ENCODE data around the gene MTARC1. TPM values are rescaled to one million over a fixed set of nuclear protein-coding genes. Genes with fewer than 3 reads are reported as not detected.

MTARC1 gene
- 9.4 and 10.9 TPM in 2 replicates for total RNA-seq (2014; rRNA removed; shearing (Covaris generic))
- polyA plus RNA-seq (2014; cell fraction: nucleus; rRNA removed) = 15.0 and 16.8 TPM in 2 replicates

DNA sequence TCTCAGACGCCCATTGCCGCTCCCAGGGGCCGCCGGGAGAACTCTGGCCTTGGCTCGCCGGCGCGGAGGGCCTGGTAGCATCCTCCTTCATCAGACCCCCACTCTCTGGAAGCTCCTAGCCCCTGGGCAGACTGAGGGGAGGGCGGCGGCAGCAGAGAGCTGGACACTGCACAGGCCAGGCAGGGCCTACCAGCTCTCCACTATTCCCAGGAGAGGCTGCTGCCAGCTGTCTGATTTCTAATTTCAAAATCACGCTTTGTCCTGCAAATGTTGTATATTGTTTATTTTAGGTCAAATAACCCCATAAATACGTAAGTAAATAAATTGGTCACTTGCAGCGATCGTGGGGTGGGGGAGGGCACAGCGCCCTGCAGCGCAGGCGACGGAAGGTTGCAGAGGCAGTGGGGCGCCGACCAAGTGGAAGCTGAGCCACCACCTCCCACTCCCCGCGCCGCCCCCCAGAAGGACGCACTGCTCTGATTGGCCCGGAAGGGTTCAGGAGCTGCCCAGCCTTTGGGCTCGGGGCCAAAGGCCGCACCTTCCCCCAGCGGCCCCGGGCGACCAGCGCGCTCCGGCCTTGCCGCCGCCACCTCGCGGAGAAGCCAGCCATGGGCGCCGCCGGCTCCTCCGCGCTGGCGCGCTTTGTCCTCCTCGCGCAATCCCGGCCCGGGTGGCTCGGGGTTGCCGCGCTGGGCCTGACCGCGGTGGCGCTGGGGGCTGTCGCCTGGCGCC lies at the start of gene MTARC1:
Gene MTARC1, plus strand, starts transcription at position 577 of the 732 bp plus-strand sequence. Its CDS starts 32 bp downstream, at position 609.
- peak; percentile 54 for DNase-seq (ENCODE audit: extremely low read depth, low read depth)

DNA sequence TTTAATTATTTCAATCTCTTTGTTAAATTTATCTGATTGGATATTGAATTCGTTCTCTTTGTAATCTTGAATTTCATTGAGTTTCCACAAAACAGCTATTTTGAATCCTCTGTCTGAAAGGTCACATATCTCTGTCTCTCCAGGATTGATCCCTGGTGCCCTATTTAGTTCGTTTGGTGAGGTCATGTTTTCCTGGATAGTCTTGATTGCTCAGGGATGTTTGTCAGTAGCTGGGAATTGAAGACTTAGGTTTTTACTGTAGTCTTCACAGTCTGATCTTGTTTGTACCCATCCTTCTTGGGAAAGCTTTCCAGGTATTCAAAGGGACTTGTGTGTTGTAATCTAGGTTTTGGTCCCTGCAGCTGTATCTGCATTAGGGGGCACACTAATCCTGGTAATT lies 45.4 kb upstream of the MTARC1 start:
- no peak for DNase-seq (ENCODE audit: extremely low read depth, low read depth)

DNA sequence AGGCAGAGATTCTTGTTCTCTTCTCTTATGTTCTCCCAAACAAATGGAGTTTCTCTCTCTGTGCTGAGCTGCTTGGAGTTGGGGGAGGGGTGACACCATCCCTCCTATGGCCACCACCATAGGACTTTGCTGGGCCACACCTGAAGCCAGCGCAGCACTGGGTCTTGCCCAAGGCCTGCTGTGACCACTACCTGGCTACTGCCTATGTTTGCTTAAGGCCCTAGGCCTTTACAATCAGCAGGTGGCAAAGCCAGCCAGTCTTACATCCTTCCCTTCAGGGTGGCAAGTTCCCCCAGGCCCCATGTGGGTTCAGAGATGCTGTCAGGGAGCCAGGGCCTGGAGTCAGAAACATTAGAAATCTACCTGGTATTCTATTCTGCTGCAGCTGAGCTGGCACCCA lies 44.9 kb upstream of the MTARC1 start:
- DNase-seq (ENCODE audit: extremely low read depth, low read depth) = no peak

DNA sequence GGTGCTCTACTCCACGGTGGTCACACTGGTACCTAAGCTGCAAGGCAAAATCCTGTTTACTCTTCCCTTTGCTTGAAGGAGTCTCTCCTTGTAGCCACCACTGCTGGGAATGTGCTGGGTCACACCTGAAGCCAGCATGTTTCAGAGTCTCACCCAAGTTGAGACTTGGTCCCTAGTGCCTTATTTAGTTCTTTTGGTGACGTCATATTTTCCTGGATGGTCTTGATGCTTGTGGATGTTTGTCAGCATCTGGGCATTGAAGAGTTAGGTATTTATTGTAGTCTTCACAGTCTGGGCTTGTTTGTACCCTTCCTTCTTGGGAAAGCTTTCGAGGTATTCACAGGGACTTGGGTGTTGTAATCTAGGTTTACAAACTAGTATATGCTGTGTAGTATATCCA lies 44.2 kb upstream of the MTARC1 start:
- no peak for DNase-seq (ENCODE audit: extremely low read depth, low read depth)

DNA sequence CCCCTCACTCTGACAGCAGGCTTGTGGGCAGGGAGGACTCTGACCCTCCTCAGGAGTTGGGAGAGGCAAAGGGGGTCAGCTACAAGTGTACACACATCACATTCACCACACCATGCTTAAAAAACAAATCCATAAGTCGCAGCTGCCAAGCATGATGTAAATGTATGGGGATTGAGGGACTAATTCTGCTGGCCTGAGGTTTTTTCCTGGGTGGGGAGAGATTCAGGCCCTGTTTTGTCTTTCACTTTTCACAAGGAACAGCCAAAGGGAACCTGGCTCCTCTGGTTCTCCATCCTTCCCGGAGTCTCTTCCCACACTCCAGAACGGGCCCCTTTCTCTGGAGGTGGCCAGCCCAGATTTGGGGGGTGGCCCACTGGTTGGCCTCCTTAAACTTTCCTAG lies 39.9 kb upstream of the MTARC1 start:
- no peak for DNase-seq (ENCODE audit: extremely low read depth, low read depth)

DNA sequence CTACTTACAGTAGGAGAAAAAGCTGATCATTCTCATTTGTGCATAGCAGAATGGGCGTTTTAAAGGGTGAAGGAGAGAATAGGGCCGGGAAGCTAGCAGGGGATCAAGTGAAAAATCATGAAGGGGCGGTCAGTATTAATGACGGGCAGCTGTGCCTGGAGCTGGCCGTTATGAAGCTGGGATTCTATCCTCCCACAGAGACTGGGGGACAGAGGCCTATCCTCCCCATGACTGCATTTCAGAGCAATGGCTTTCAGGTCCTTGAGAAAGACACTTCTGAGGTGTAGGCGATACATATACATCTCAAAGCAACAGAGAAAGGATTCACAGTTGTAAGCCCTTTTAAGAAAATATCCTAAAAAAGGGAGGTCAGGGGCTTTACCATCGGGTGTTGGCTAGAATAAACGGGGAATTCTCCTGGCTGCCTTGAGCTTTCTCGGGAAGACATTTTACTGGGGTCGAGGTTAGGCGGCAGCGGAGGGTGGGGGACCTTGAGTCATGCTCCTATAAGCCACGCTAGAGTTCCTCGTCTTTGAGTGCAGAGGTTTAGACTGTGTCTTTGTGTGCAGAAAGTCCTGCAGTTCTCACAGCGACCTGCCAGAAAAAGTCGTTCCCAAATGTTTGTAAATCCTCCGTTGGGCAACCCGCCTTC lies 39.1 kb upstream of the MTARC1 start:
- no peak for DNase-seq (ENCODE audit: extremely low read depth, low read depth)

DNA sequence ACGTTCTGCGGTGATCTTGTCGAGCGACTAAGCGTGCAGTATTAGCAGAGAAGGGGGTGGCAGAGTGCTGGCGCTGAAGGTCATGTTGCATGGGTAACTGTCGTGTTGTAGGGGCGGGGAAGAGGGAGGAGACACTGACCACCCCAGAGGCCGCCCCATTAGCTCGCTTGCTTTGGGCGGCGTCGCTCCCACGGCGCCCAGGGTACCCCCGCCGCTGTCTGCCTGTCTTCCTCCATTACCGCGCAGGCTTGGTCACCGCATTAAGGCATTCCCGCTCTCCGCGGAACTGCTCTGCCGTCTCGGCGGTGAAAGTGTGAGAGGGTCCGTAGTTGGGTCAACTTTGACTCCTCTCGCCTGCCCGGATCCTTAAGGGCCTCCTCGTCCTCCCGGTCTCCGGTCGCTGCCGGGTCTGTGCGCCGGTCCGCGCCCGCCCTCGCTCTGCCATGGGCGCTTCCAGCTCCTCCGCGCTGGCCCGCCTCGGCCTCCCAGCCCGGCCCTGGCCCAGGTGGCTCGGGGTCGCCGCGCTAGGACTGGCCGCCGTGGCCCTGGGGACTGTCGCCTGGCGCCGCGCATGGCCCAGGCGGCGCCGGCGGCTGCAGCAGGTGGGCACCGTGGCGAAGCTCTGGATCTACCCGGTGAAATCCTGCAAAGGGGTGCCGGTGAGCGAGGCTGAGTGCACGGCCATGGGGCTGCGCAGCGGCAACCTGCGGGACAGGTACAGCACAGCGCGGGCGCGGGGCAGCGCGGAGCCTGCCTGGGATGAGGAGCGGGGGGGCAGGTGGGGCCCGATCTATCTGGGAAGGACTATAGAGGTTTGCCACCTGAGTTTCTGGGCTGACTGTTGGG lies 38.4 kb upstream of the MTARC1 start, which contains the start of gene MTARC2:
Gene MTARC2, plus strand, starts transcription at position 234 of the 846 bp plus-strand sequence. Its CDS starts 210 bp downstream, at position 444.
- DNase-seq (ENCODE audit: extremely low read depth, low read depth) = peak; percentile 85

DNA sequence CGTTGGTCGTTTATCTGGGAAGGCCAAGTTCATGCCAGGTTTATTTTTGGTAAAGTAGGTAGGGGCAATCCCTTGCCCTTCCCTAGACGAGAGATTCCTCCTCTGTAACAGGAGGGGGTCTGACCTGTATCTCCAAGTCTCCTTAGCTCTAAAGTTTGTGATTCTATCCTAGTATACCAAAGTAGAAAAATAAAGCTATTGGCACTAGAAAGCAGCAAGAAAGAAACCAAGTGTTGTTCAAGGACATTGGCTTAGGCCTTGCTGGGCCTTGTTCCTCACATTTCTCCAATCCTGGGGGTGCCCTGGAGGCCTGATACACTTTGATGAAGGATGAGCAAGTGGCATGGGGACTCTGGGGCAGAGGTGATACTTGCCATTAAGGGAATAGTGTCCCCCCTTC lies 37.8 kb upstream of the MTARC1 start:
- DNase-seq (ENCODE audit: extremely low read depth, low read depth) = no peak

DNA sequence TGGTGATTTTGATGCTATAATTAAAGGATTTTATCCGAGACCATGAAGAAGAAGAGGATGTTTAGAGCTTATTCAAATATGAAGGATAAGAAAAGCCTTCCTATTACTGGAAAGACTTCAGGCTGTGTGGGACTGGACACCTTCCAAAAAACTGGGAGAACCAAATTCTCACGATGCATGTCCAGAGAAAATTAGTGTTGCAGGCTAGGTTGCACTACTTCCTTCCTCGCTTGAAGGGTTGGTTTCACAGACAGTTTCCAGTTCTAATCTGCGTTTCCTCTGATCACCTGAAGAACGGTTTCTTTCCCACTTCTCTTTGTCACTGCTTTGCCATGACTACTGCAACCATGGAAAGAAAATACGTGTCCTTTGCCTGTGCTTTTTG lies 36.6 kb upstream of the MTARC1 start:
- DNase-seq (ENCODE audit: extremely low read depth, low read depth) = no peak

DNA sequence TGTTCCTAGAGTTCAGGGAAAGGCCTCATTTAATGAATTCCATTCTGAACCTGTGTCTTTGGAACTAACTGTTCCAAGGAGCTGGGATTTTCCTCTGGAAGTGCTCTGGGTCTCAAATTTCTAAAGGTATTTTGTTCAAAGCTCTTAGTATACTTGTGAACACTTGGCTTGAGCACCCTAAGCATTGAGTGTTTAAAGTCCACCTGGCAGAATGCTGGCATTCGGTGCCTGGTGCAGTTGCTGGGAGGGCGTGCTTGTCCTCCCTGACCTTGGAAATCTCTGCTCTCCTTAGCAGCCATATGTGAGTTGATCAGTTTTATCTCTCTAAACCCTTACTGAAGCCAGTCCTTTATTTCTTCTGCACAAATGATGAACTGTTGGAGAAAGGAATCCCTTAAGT lies 35.6 kb upstream of the MTARC1 start:
- DNase-seq (ENCODE audit: extremely low read depth, low read depth) = no peak

DNA sequence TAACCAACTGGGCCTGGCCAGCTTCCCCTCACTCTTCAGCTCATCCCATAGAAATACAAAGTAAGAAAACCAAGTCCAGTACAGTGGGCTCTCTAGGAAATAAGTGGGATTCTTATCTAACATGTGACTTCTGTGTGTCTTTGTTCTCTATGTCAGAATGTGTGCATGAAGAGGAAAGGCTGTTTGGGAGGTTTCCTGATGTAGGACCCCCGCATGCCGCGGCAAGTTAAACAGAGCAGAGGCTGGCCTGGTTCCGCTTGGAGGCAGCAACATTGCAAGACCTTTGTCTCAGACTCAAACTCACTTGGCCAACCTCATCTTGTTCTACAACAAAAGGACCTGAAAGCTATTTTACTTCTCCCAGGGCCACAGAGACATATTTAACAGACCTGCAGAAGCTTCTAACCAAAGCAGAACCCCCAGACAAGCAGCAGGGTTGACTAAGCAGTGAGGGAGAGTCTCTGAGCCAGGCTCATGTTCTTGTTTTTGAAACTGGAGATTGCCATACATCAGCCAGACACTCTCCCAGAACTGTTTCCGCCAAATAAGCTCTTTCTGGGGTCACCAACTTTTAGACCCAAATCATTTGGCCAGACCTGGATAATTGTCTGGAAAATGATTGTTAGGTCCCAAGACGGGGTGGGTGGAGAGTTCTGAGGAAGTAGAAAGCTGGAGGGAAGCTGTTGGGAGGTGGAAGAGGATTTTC lies 32.3 kb upstream of the MTARC1 start:
- no peak for DNase-seq (ENCODE audit: extremely low read depth, low read depth)

DNA sequence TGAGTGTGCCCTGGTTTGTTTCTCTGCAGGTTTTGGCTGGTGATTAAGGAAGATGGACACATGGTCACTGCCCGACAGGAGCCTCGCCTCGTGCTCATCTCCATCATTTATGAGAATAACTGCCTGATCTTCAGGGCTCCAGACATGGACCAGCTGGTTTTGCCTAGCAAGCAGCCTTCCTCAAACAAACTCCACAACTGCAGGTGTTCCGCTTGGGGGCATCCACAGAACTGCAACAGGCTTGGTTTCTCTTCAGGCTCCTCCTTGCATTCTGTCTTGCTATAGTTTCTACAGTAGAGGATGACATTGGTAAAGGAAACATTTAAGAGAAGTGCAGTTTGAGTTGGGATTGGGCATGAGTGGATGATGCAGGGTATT lies 31.8 kb upstream of the MTARC1 start:
- no peak for DNase-seq (ENCODE audit: extremely low read depth, low read depth)

DNA sequence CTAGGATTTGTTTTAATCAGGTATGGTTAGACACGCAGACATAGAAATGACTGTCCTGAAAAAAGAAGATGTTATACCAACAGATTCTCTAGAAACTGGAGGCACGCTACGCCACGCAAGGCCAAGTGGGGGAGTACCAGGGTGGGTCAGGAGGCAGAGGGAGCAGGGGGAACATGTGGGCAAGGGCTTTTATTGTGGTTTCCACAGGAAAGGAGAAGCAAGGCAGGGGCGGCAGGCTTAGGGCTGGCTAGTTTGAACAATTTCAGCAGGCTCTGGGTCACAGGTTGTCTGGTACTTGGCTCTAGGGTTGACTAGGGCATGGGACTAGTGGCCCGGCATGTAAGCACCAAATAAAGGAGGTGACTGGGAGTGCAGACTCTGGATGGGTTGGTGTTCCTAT lies 31.4 kb upstream of the MTARC1 start:
- no peak for DNase-seq (ENCODE audit: extremely low read depth, low read depth)

DNA sequence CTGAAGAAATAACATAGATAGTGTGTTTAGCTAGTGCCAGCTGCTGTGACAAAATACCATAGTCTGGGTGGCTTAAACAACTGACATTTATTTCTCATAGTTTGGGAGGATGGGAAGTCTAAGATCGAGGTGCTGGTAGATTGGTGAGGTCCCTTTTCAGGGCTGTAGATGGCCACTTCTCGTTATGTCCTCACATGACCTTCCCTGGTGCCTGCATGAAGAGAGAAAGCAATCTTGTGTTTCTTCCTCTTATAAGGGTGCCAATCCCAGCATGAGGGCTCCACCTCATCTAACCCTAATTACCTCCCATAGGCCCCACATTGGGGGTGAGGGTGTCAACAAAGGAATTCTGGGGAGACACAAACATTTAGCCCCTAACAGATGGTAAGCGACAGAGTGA lies 29.3 kb upstream of the MTARC1 start:
- no peak for DNase-seq (ENCODE audit: extremely low read depth, low read depth)

DNA sequence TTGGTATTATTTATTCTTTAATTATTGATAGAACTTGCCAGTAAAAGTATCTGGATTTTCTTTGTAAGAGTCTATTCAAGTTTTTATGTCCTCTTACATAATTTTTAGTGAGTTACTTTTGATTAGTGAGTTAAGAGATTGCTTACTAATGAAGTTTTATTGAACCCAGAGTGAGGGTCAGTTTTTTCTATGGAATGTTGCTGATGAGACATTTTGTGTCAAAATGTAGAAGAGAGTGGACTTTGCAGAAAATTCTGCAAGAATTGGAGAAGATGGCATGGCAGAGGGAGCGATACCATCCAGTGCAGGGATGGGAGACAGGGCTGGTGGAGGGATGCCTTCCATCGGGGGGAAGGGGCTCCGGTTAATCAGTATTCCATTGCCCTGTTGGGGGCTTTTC lies 27.6 kb upstream of the MTARC1 start:
- DNase-seq (ENCODE audit: extremely low read depth, low read depth) = no peak

DNA sequence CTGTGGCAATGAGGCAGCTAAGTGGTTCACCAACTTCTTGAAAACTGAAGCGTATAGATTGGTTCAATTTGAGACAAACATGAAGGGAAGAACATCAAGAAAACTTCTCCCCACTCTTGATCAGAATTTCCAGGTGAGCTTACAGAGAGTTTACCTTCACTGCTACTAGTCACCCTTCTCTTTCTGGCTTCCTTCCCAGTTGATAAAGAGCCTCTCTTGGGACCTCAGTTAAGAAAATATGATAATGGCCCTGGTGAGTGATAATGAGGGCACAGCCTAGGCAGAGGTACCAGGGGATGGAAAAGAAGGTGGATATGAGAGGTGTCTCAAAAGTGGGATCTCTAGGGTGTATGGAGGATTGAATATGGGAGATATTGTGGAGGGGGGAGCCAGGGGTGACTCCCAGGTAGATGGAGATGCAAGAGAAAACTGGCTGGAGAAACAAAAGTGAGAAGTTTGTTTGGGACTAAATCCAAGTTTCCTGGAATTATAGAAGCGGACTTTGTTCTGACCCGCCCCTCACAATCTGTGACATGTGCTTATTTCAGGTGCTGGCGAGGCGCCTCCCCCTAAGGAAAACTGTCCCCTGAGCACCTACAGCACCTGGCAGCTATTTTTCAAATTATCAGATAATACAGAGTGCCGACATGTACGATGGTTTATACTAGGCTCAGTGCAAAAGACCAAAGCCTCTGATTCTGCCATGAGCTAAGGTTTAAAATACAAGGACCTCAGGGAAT lies 24.9 kb upstream of the MTARC1 start:
- DNase-seq (ENCODE audit: extremely low read depth, low read depth) = no peak

DNA sequence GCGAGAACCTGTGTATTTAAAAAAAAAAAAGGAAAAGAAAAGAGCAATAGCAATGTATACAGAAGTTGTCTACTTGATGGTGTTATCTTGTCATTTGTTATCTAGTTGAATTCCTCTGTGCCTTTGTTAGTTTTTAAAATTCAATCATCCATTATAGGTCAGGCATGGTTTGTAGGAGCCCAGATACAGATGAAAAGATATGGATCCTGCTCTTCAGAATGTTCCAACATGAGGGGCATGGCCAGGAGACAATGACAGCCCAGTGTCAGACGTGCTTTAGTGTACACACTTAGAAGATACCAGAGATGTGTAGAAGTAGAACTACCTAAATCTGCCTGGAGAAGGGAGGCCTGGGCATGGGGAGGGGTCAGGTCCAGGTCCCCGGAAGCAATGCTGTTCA lies 22.0 kb upstream of the MTARC1 start:
- no peak for DNase-seq (ENCODE audit: extremely low read depth, low read depth)

DNA sequence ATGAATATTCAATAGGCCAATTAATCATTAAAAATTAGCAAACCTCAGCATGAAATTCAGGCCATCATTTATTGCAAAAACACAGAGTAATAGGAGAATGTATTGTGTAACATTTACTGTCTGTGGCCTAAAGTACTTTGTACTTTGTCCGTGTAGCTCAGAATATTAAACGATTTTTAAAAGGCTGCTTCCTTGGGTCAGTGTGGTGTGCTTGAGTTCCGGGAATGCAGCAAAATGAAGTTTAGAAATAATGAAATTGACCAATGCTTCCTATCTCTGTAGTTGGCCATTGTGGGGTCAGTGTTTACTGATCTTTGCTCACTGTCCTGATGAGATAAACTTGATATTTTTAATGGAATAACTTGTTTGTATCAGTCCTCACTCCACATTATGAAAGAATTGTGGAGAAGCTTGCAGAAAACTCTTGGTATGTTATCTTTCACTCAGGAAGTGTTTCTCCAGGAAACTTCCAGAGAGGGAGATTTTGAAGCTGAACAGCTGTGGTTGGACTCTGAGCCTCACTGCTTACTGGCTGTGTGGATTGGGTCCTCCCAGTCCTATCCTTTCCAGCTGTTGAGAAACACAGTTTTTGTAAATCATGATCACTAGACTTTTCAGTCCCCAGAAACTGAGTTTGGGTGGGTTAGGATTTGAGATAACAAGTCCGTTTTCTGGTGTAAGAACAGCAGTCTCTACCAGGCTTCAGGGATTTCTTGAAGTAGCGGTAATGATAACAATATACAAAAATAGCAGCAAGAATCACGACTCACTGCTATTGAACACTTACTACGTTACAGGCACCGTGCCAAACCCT lies 19.2 kb upstream of the MTARC1 start:
- DNase-seq (ENCODE audit: extremely low read depth, low read depth) = no peak

DNA sequence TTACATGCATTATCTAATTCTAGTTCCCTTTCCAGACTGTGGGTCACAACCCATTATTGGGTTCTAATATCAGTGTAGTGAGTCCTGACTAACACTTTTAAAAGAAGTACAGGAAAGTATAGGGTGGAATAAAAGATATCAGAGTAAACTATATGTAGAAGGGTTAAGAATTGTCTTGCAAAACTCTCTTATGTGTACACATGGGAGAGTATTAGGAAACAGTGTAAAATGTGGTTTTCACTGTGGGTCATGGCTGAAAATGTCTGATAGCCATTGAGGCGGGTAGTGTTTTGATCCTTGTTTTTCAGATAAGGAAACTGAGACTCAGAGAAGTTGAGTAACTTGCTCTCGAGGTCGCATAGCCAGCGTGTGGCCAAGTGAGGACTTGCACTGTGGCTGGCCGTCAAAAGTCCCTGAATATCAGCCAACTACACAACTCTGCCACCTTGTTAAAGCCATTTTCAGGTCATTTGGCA lies 18.5 kb upstream of the MTARC1 start:
- no peak for DNase-seq (ENCODE audit: extremely low read depth, low read depth)
